HG03064 (cell line): ENCODE measurements around the gene SLC36A4.
"Not testable (repeated sequence)": the region's sequence is repeated elsewhere in the genome, so short reads cannot be mapped to it uniquely, and the experiment has no call there.

Experiments
- ATAC-seq: cut with Tn5 transposase; IDR thresholded peaks from one replicate; pipeline ENCODE4 v1.9.1; 2021; ENCODE audit warnings: low read depth; ENCODE audit not compliant: unreplicated experiment

The SLC36A4 gene

GRCh38 chr11:93123351-93123898 lies 74.4 kb downstream of the SLC36A4 start:
- ATAC-seq: no peak

- no peak for ATAC-seq
Observed at GRCh38 chr11:93122535-93123235, 75.1 kb downstream of the SLC36A4 start.

DNA sequence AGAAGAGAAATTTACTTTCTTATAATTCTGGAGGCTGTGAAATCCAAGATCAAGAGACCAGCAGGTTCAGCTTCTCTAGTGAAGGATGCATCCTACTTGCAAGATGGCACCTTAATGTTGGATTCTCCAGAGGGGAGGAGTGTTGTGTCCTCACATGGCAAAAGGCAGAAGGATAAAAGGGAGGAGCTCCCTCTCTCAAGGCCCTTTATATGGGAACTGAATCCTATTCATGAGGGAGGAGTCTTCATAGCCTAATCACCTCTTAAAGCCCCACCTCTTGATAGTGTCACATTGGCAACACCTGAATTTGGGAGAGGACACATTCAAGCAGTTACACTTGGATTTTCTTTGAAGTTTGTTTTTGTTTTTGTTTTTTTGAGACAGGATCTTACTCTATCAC lies 79.5 kb downstream of the SLC36A4 start:
- ATAC-seq: no peak

GRCh38 chr11:93117565-93117964 lies 80.2 kb downstream of the SLC36A4 start:
- no peak for ATAC-seq

GRCh38 chr11:93116641-93117441 lies 81.0 kb downstream of the SLC36A4 start:
- ATAC-seq: no peak

DNA sequence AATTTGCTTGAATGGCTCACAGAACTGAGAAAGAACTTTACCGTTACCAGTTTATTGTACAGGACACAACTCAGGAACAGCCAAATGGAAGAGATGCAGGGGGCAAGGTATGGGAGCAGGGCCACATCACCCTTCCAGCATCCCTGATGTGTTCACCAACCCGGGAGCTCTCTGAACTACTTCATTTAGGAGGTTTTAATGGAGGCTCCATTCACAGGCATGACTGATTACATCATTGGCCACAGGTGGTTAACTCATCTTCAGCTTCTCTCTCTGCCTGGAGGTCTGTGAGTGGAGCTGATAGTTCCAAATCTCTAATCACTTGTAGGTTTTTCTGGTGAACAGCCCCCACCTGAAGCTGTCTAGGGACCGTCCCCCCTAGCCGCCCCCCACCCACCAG lies 83.5 kb downstream of the SLC36A4 start:
- no peak for ATAC-seq

GRCh38 chr11:93113824-93114223 lies 84.0 kb downstream of the SLC36A4 start:
- no peak for ATAC-seq

GRCh38 chr11:93111147-93111546 lies 86.6 kb downstream of the SLC36A4 start:
- not testable (repeated sequence) for ATAC-seq

DNA sequence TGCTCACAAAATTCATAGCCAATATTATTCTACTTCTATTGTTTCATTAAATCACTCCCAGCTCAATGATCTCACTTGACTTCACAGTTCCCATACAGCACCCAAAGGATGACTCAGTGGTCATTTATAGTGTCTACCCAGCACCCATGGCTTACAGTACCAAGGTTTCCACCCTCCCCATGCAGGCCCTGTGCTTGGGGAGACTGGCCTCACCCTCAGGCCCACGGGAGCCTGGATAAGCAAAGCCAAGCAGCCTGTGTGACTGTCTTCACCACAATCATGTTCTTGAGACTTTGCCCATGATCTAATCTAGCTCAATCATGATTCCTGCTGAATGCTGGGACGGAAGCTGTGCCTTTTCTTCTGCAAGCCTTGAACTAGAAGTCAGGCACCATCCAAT lies 97.6 kb downstream of the SLC36A4 start:
- ATAC-seq: no peak

DNA sequence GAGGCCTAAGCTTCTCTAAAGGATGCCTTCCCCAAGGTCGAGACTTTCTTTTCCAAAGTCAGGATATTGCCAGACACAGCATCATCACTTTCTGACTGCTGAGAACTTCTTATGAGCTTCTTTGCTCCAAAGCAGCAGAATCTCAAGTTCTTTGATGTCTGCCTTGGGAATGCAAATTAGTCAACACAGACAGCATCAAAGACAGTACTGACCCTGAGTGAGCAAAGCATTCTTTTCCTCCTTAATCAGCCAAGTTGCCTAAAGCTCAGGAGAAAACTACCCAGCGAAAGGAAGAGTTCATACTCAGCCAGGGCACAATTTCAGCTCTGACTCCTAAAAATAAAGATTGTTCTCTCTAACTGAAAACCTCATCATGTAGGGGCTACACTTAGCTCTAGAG lies 98.0 kb downstream of the SLC36A4 start:
- no peak for ATAC-seq
